SK-N-SH treated with all-trans-retinoic acid at 6 μM for 48 hours (cell line): ENCODE data around the gene ATP2B1.

Experiments
- ATAC-seq: fragments of 200-7000 bp; cut with Tn5 transposase; 3 replicates; pipeline ENCODE4 v1.9.1; 2020; ENCODE audit warnings: mild to moderate bottlenecking, moderate library complexity
- ARNTL ChIP-seq: fragments of 450-650 bp; formaldehyde crosslinking; IDR thresholded peaks from 2 replicates; pipeline ENCODE4 v1.5.0; 2020; ENCODE audit warnings: low read depth, mild to moderate bottlenecking, moderate library complexity, borderline replicate concordance
- BACH2 ChIP-seq: fragments of 250-450 bp; sonication (Bioruptor Pico); IDR thresholded peaks from 2 replicates; pipeline ENCODE4 v1.9.0; 2021; ENCODE audit warnings: mild to moderate bottlenecking, borderline replicate concordance
- CREB5 ChIP-seq: fragments of 250-450 bp; sonication (Bioruptor Pico); IDR thresholded peaks from 2 replicates; pipeline ENCODE4 v1.5.1; 2020; ENCODE audit warnings: low read depth, mild to moderate bottlenecking, moderate library complexity
- CSDC2 ChIP-seq: fragments of 250-450 bp; sonication (Bioruptor Pico); IDR thresholded peaks from 2 replicates; pipeline ENCODE4 v1.5.0; 2020; ENCODE audit warnings: mild to moderate bottlenecking, moderate library complexity
- ESRRG ChIP-seq: fragments of 250-450 bp; sonication (Bioruptor Pico); IDR thresholded peaks from 2 replicates; pipeline ENCODE4 v1.6.1; 2021; ENCODE audit warnings: mild to moderate bottlenecking
- GLIS3 ChIP-seq: fragments of 250-450 bp; sonication (Bioruptor Pico); IDR thresholded peaks from 2 replicates; pipeline ENCODE4 v1.5.0; 2020; ENCODE audit warnings: mild to moderate bottlenecking, moderate library complexity
- ISL1 ChIP-seq: fragments of 250-450 bp; sonication (Bioruptor Pico); IDR thresholded peaks from 2 replicates; pipeline ENCODE4 v2.1.2; 2022; ENCODE audit warnings: mild to moderate bottlenecking, moderate library complexity
- OSR1 ChIP-seq: fragments of 250-450 bp; sonication (Bioruptor Pico); IDR thresholded peaks from 2 replicates; pipeline ENCODE4 v1.8.0; 2022; ENCODE audit warnings: moderate library complexity, mild to moderate bottlenecking, inconsistent platforms
- POU6F1 ChIP-seq: fragments of 250-450 bp; sonication (Bioruptor Pico); IDR thresholded peaks from 2 replicates; pipeline ENCODE4 v1.8.0; 2021; ENCODE audit warnings: low read depth, mild to moderate bottlenecking, moderate library complexity, borderline replicate concordance
- PPARA ChIP-seq: fragments of 250-450 bp; sonication (Bioruptor Pico); IDR thresholded peaks from 2 replicates; pipeline ENCODE4 v1.5.0; 2020; ENCODE audit warnings: mild to moderate bottlenecking, borderline replicate concordance
- RARB ChIP-seq: fragments of 250-450 bp; sonication (Bioruptor Pico); IDR thresholded peaks from 2 replicates; pipeline ENCODE4 v1.8.0; 2021; ENCODE audit warnings: mild to moderate bottlenecking, moderate library complexity
- SNAI2 ChIP-seq: fragments of 250-450 bp; sonication (Bioruptor Pico); IDR thresholded peaks from 2 replicates; pipeline ENCODE4 v1.5.0; 2020; ENCODE audit warnings: mild to moderate bottlenecking, moderate library complexity
- TCF4 ChIP-seq: fragments of 250-450 bp; sonication (Bioruptor Pico); IDR thresholded peaks from 2 replicates; pipeline ENCODE4 v1.8.0; 2021; ENCODE audit warnings: mild to moderate bottlenecking, moderate library complexity, borderline replicate concordance
- ZC3H10 ChIP-seq: fragments of 250-450 bp; sonication (Bioruptor Pico); IDR thresholded peaks from 2 replicates; pipeline ENCODE4 v1.5.1; 2021; ENCODE audit warnings: mild to moderate bottlenecking, moderate library complexity
- ZFP3 ChIP-seq: fragments of 250-450 bp; sonication (Bioruptor Pico); IDR thresholded peaks from 2 replicates; pipeline ENCODE4 v1.5.0; 2020; ENCODE audit warnings: mild to moderate bottlenecking, moderate library complexity
- ZFP30 ChIP-seq: fragments of 450-650 bp; formaldehyde crosslinking; IDR thresholded peaks from 2 replicates; pipeline ENCODE4 v1.5.0; 2022; ENCODE audit warnings: mild to moderate bottlenecking, moderate library complexity
- ZNF565 ChIP-seq: fragments of 450-650 bp; formaldehyde crosslinking; conservative IDR thresholded peaks from 2 replicates; pipeline ENCODE4 v1.5.0; 2020; ENCODE audit warnings: low read depth, mild to moderate bottlenecking, moderate library complexity
- ZNF70 ChIP-seq: fragments of 450-650 bp; formaldehyde crosslinking; IDR thresholded peaks from 2 replicates; pipeline ENCODE4 v1.5.0; 2020; ENCODE audit warnings: mild to moderate bottlenecking, moderate library complexity
- ZNF8 ChIP-seq: fragments of 450-650 bp; formaldehyde crosslinking; IDR thresholded peaks from 2 replicates; pipeline ENCODE4 v1.5.0; 2020; ENCODE audit warnings: mild to moderate bottlenecking, moderate library complexity
- TF ChIP-seq, protein P1 (sequence below): fragments of 250-450 bp; sonication (Bioruptor Pico); IDR thresholded peaks from 2 replicates; pipeline ENCODE4 v1.8.0; 2020; ENCODE audit warnings: mild to moderate bottlenecking, moderate library complexity, borderline replicate concordance
- TF ChIP-seq, protein P2 (sequence below): fragments of 250-450 bp; sonication (Bioruptor Pico); IDR thresholded peaks from 2 replicates; pipeline ENCODE4 v1.5.0; 2020; ENCODE audit warnings: mild to moderate bottlenecking, moderate library complexity
- TF ChIP-seq, protein P3 (sequence below): fragments of 250-450 bp; sonication (Bioruptor Pico); IDR thresholded peaks from 2 replicates; pipeline ENCODE4 v1.5.1; 2021; ENCODE audit warnings: mild to moderate bottlenecking, moderate library complexity

ATP2B1 gene

GRCh38 chr12:89706551-89706950, 2.1 kb downstream of the ATP2B1 start:
- no peak for ATAC-seq
- TF ChIP-seq RARB (CRISPR knock-in tag) (no peak), ZNF565 (CRISPR knock-in tag) (no peak), SNAI2 (no peak), ZFP30 (no peak), ARNTL (CRISPR knock-in tag) (no peak), GLIS3 (CRISPR knock-in tag) (no peak), TCF4 (CRISPR knock-in tag) (no peak), PPARA (CRISPR knock-in tag) (no peak), ZC3H10 (no peak), ESRRG (no peak), ZNF70 (CRISPR knock-in tag) (no peak)
- TF ChIP-seq, protein P1, sequence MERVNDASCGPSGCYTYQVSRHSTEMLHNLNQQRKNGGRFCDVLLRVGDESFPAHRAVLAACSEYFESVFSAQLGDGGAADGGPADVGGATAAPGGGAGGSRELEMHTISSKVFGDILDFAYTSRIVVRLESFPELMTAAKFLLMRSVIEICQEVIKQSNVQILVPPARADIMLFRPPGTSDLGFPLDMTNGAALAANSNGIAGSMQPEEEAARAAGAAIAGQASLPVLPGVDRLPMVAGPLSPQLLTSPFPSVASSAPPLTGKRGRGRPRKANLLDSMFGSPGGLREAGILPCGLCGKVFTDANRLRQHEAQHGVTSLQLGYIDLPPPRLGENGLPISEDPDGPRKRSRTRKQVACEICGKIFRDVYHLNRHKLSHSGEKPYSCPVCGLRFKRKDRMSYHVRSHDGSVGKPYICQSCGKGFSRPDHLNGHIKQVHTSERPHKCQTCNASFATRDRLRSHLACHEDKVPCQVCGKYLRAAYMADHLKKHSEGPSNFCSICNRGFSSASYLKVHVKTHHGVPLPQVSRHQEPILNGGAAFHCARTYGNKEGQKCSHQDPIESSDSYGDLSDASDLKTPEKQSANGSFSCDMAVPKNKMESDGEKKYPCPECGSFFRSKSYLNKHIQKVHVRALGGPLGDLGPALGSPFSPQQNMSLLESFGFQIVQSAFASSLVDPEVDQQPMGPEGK (CRISPR knock-in tag) = no peak
- TF ChIP-seq, protein P2, sequence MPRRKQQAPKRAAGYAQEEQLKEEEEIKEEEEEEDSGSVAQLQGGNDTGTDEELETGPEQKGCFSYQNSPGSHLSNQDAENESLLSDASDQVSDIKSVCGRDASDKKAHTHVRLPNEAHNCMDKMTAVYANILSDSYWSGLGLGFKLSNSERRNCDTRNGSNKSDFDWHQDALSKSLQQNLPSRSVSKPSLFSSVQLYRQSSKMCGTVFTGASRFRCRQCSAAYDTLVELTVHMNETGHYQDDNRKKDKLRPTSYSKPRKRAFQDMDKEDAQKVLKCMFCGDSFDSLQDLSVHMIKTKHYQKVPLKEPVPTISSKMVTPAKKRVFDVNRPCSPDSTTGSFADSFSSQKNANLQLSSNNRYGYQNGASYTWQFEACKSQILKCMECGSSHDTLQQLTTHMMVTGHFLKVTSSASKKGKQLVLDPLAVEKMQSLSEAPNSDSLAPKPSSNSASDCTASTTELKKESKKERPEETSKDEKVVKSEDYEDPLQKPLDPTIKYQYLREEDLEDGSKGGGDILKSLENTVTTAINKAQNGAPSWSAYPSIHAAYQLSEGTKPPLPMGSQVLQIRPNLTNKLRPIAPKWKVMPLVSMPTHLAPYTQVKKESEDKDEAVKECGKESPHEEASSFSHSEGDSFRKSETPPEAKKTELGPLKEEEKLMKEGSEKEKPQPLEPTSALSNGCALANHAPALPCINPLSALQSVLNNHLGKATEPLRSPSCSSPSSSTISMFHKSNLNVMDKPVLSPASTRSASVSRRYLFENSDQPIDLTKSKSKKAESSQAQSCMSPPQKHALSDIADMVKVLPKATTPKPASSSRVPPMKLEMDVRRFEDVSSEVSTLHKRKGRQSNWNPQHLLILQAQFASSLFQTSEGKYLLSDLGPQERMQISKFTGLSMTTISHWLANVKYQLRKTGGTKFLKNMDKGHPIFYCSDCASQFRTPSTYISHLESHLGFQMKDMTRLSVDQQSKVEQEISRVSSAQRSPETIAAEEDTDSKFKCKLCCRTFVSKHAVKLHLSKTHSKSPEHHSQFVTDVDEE (CRISPR knock-in tag) = no peak
- TF ChIP-seq, protein P3, sequence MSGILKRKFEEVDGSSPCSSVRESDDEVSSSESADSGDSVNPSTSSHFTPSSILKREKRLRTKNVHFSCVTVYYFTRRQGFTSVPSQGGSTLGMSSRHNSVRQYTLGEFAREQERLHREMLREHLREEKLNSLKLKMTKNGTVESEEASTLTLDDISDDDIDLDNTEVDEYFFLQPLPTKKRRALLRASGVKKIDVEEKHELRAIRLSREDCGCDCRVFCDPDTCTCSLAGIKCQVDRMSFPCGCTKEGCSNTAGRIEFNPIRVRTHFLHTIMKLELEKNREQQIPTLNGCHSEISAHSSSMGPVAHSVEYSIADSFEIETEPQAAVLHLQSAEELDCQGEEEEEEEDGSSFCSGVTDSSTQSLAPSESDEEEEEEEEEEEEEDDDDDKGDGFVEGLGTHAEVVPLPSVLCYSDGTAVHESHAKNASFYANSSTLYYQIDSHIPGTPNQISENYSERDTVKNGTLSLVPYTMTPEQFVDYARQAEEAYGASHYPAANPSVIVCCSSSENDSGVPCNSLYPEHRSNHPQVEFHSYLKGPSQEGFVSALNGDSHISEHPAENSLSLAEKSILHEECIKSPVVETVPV (CRISPR knock-in tag) = no peak

DNA sequence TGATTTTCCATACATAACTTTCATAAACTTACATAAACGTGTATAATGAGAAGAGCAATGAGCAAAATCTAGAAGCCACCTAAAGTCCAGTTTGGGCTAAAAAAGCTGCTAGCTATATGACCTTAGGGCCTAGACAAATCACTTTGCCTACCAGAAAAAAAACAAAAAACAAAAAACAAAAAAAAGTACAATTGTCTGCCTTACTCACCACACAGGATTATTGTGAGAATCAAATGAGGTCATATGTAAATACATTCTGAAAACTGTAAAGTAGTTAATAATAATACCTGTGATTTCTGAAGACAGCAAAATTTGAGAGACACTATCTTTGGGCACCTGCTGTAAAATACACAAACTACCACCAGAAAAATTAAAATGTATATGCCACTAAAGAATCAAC, 4.2 kb downstream of the ATP2B1 start:
- TF ChIP-seq SNAI2 (no peak), POU6F1 (CRISPR knock-in tag) (no peak), RARB (CRISPR knock-in tag) (no peak), BACH2 (no peak), ZNF8 (no peak), ZNF565 (CRISPR knock-in tag) (no peak), CREB5 (no peak), ZFP3 (CRISPR knock-in tag) (no peak), GLIS3 (CRISPR knock-in tag) (no peak), CSDC2 (CRISPR knock-in tag) (no peak), ZNF70 (CRISPR knock-in tag) (no peak), OSR1 (CRISPR knock-in tag) (no peak), ISL1 (no peak), ARNTL (CRISPR knock-in tag) (no peak)
- TF ChIP-seq, protein P1 (CRISPR knock-in tag) = no peak
- TF ChIP-seq, all 23 proteins: peak for 0
- no peak for ATAC-seq
